Measurements from ENCODE around the gene SMARCD3. TPM values are rescaled to one million over a fixed set of nuclear protein-coding genes. Genes with fewer than 3 reads are reported as not detected.
A peak's percentile ranks its signal among the peaks of the same experiment; 100 is the strongest.

Gene SMARCD3
- total and polyA plus RNA-seq, 9 of the 15 experiments (the other 6 are each of a cell fraction or from before 2014, with no cell fraction given) = 0.43 to 3.6 (median 2.6) TPM

GRCh38 chr7:151244841-151245346 lies 3.6 kb downstream of the SMARCD3 start:
- no peak for TF ChIP-seq ZNF12 (CRISPR knock-in tag; IDR thresholded peaks at IDR 0.05)
- TF ChIP-seq HNRNPH1 (optimal IDR thresholded peaks at IDR 0.05; ENCODE audit: low read depth, low read length) = no peak
- no peak for TF ChIP-seq MED1 (CRISPR knock-in tag; IDR thresholded peaks at IDR 0.05; ENCODE audit: borderline replicate concordance)
- no peak for TF ChIP-seq SMARCB1 (IDR thresholded peaks at IDR 0.05; ENCODE audit: insufficient read length, low read depth)
- no peak for TF ChIP-seq MYNN (IDR thresholded peaks at IDR 0.05)
- no peak for TF ChIP-seq MYNN (CRISPR knock-in tag; IDR thresholded peaks at IDR 0.05)
- TF ChIP-seq CSDE1 (IDR thresholded peaks at IDR 0.05) = no peak
- TF ChIP-seq ZBED1 (IDR thresholded peaks at IDR 0.05) = no peak
- TF ChIP-seq ZNF444 (CRISPR knock-in tag; IDR thresholded peaks at IDR 0.05) = no peak
- no peak for TF ChIP-seq USF1 (CRISPR knock-in tag; IDR thresholded peaks at IDR 0.05)
- no peak for TF ChIP-seq ZNF507 (tag; conservative IDR thresholded peaks at IDR 0.05)
- TF ChIP-seq CTCF (IDR thresholded peaks at IDR 0.05 in 2 of 3, conservative IDR thresholded peaks at IDR 0.05 in 1 of 3; ENCODE audit: insufficient read depth in 2 of 3, low read depth in 1 of 3, low read length in 3 of 3) = 0 out of 6 replicates have a peak, but pooled peaks of 1 of the 3 experiments have one; percentile 5
- TF ChIP-seq GATA2 (CRISPR knock-in tag; IDR thresholded peaks at IDR 0.05) = 0 out of 2 replicates have a peak, but pooled peaks have one; percentile 9

More at GRCh38 chr7:151244841-151245346, 3.6 kb downstream of the SMARCD3 start:
- FAIRE-seq = no peak
- in situ Hi-C loops (cut with MboI) (no loop called here), intact Hi-C loops (cut with micrococcal nuclease) (loop anchor here (1.0 to 5.0 kb wide), 4 partner anchors 18 to 121 kb away; partner anchors contain the start of gene ABCF2)
- BruUV-seq (replicated peaks) = no TSS peak
- Histone ChIP-seq H3K9me1 (ENCODE audit: control insufficient read depth, insufficient read depth, low read length) (peaks cover 8% of the 10 kb centered on the region), H3K36me3 (ENCODE audit: control insufficient read depth, insufficient read depth, low read length) (no peaks in the 10 kb centered on the region), H3K4me2 (ENCODE audit: insufficient read depth, low read length) (0 out of 2 replicates have a peak overlapping the region, but pooled peaks have one; percentile 6), H3K79me2 (ENCODE audit: control insufficient read depth, insufficient read depth, low read length) (no peaks in the 10 kb centered on the region), H3K9me3 (replicated peaks; ENCODE audit: control insufficient read depth, insufficient read depth, low read depth, low read length) (no peaks in the 10 kb centered on the region), H3K9ac (ENCODE audit: insufficient read depth in 1 of 2, low read depth in 2 of 2, low read length in 2 of 2) (peak overlapping the region in 1 of 2 experiments; percentile 39; a peak in 2 of 4 replicates), H4K20me1 (replicated peaks; ENCODE audit: control insufficient read depth, insufficient read depth, low read length) (peaks cover 36% of the 10 kb centered on the region), H3K27ac (ENCODE audit: extremely low read depth, low read depth, low read length) (no peak overlapping the region), H2AFZ (ENCODE audit: low read depth, low read length) (no peak overlapping the region), H3K27me3 (ENCODE audit: control insufficient read depth in 2 of 2, insufficient read depth in 2 of 2, low read length in 2 of 2) (peaks cover 0 to 22% of the 10 kb centered on the region in 2 experiments; a peak in 2 of 5 replicates), H3K4me1 (replicated peaks in 1 of 2; ENCODE audit: control insufficient read depth in 2 of 2, insufficient read depth in 2 of 2, low read length in 2 of 2) (peaks cover 32 to 69% of the 10 kb centered on the region in 2 experiments), H3K4me3 (0 out of 2 replicates have a peak overlapping the region, but pooled peaks have one; percentile 15)
- DNase-seq (ENCODE audit: extremely low read depth in 1 of 4, low spot score in 3 of 4) = no peak
- ChIA-PET POLR2A (interaction anchor here (0.6 to 3.5 kb wide), 8 partner anchors 11 to 121 kb away, joined by 3 to 34 read pairs (median 3); partner anchors contain the start of genes ABCF2 and CHPF2), CTCF (ENCODE audit: low intra/inter-chr PET ratio) (interaction anchor here (0.5 to 3.6 kb wide), 12 partner anchors 41 to 801 kb away, joined by 3 to 32 read pairs (median 4); no protein-coding TSS in a partner anchor)
- no peak for ATAC-seq
- WGBS (ENCODE audit: insufficient coverage, low coverage, missing lambda C conversion rate) = 19% methylated on average over 14 of the region's 15 CpGs

Data from K562 (cell line).